Hematopoietic multipotent progenitor cell (in vitro differentiated cells): ENCODE results near the gene CCDC142. TPM values are rescaled to one million over a fixed set of nuclear protein-coding genes. Genes with fewer than 3 reads are reported as not detected.

ENCODE experiments used
- DNase-seq, 3 donors: peaks; one replicate each; pipeline ENCODE4 v3.0.0-alpha.2; 2011 to 2015; ENCODE audit warnings: low read depth in 2 of 3, low spot score in 2 of 3
- total RNA-seq: library from RNA; depleted of rRNA; stranded (reverse); fragments of >200 nt; gene quantifications from one replicate; pipeline ENCODE4 v1.2.3, GENCODE V29; 2012

Gene CCDC142
- total RNA-seq, 1 donor: 31.5 TPM

- DNase-seq: no peak
Observed at GRCh38 chr2:74514368-74515270, 31.8 kb upstream of the CCDC142 start, which contains the start of gene TLX2. Gene TLX2, plus strand, starts transcription at chr2:74514450. Its CDS starts 357 bp downstream, at chr2:74514807.

DNA sequence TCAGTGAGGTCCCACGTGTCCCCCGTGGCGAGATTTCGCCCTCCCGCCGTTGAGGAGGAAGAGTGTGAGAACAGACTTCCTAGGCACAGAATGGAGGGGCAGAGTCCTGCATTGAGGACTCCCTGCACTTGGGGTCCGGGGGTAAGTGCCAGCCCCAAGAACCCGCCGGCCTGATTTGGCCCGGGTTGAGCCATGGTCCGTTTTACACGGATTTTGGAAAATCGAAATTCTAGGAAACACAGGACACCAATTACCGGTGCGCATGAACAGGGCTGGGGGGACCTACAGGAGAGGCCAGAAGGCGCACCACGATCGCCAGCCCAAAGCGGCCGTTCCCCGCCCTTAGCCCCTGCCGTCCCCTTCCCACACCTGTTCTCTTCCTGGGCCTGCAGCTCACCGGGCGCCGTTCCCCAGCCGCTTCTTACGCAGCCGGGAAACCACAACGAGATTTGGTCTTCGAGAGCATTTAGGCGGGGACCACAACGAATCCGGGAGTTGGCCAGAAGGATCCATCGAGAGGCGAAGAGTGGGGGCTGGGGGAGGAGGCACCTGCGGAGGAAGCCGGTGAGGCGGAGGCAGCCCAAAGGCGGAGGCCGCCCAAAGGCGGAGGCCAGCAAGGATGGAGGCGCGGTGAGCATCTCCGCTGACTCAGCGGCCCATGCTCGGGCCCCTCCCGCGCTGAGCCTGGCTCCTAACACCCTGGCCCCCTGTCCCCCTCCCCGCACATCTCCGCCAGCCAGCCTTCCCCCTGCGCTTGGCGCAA lies 31.0 kb upstream of the CCDC142 start:
- no peak for DNase-seq

DNA sequence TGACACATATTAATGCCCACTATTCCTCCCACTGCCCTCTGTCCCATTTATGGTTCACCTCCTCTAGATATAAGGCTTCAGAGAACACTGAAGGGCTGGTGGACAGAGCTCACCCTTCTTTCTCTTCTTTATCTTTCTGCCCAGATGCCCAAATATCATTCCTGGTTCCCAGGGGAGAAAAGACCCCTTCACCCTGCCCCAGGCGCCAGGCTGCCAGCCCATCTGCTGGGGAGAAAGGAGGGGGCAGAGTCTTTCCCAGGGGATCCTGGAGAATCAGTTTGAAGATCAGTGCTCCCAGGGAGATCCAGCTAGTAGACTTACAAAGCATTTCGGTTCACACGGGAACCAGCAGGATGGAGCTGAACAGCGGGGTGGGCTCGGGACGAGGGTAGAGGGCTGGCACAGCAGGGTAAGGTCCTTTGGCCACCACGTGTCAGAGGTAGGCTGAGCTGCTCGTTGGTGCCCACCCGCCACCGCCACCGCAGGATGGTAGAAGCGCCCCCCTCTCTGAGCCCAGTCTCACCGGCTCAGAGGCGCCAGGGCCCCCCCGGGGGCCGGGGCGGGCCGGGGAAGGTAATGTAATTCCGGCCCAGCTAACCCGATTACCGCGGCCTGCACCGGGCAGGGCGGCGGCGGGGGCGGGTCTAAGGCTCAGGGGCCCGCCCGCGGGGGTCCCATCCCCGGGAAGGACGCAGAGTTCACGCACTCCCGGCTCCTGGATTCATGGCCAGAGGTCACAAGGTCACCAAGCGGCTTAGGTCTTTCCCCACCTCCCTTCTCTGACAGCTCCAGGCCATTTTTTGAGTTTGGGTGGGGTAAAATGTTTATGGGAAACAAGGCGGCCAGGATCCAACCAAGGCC lies 30.2 kb upstream of the CCDC142 start:
- DNase-seq: no peak

DNA sequence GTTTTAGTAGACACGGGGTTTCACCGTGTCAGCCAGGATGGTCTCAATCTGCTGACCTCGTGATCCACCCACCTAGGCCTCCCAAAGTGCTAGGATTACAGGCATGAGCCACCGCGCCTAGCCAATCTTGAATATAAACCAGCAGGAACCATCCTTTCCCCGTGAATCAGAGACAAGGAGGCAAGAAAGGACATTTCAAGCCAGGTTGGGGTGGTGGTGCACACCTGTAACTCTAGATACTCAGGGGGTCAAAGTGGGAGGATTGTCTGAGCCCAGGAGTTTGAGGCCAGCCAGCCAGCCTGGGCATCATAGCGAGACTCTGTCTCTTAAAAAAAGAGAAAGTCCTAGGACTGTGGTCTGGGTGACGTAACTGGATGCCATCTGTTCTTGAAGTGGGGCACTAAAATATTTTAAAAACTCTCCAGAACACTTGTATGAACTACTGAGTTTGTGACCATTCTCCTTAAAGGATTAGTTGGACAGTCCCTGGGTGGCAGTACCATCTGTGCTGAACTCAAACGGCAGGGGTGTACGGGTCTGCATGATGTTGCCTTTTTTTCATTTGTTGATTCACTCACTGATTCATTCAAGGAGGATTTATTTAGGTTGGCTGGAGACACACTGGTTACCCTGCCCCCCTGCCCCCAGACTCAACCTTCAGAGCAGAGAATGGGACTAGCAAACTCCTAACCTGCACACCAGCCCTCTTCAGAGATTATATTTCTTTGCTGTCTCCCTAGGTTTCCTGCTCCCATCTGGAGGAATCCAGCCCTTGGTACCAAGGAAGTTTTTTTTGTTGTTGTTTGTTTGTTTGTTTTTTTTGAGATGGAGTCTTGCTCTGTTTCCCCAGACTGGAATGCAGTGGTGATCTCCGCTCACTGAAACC lies 28.5 kb upstream of the CCDC142 start:
- DNase-seq: no peak

DNA sequence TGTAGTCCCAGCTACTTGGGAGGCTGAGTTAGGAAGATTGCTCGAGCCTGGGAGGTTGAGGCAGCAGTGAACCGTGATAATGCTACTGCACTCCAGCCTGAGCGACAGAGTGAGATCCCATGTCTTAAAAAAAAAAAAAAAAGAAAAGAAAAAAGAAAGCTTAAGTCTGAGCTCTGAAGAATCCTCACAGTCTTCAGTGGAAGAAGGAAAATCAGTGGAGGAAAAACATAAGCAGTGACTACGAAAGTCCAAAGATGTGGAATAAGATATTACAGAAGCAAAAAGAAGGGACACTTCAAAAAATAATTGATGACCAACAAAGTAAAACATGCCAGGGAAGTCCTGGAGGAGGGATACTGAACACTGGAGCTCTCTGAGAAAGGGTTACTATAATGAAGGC lies 27.5 kb upstream of the CCDC142 start:
- DNase-seq: no peak

- no peak for DNase-seq
Observed at GRCh38 chr2:74507926-74508520, 25.2 kb upstream of the CCDC142 start.

DNA sequence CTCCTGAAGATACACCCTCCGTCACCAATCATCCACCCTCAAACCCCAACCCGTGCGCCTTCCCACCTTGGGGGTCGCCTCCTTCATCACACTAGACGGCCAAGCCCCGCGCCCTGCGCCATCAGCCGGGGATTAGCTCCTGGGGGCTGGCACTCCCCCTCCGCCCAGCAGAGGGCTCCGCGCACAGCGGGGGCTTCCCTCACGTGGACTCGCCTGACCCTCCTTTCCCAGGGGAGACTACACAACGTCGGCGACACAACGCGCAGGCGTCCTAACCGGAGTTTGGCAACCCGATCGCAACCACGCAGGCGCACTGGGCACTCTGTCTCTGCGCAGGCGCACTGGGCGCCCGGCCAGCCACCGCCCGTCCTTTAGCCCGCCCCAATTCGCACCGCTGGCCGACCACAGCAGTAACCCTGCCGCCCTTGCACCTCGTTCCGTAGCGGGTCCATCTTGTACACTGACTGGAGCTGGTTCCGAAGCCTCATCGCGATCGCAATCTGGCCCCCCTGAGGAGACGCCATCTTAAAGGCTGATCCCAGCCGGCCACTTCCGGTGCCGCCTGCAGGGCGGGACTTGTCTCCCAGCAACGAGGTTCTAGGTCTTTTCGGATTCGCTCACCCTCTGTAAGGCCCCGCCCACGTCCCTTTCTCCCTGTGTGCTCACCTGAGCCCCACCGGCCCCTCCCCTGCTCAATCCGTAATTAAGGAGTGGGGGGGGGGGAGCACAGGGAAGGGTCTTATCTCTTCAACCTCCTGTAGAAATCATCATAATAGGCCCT lies 24.5 kb upstream of the CCDC142 start, which contains the start of gene PCGF1:
Gene PCGF1 (minus strand): TSS at position 551 of the 781 bp plus-strand sequence. CDS start 27 bp downstream, at position 524.
- peak; percentile 97 to 99 (median 98) for DNase-seq

DNA sequence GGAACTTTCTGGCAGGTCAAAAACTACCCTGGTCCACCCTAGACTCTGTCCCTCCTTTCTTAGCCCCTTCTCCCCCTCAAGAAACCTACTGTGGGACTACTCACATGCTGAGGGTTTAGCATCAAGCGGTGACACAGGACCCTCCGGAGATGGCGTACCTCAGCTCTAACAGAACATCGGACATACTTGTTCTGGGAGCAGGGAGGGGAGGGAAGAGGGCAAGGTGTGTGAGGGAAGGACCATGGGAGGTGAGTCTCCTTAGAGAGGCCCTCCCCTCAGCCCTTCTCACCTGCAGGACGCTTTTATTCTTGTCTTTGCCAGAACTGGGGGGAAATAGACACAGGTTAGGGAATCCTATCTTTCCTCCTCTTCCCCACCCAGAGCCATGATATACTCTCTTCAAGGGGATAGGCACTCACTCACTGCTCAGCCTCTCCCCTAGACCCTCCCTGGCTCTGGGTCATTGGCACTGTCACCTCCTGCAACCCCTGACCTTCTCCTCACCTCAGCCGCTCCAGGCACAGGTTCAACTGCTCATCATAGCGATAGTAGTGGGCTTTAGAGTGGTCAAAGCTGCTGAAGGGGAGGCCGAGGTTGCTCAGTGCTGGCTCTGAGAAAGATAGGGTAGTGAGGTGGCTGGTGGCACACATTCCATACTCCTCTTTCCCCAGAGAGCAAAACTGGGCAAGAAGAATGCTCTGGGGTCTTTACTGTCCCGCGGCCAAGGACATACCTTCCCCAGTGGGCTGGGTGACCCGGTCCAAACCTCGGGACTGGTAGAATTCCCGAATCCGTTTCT lies 22.8 kb upstream of the CCDC142 start:
- no peak for DNase-seq

DNA sequence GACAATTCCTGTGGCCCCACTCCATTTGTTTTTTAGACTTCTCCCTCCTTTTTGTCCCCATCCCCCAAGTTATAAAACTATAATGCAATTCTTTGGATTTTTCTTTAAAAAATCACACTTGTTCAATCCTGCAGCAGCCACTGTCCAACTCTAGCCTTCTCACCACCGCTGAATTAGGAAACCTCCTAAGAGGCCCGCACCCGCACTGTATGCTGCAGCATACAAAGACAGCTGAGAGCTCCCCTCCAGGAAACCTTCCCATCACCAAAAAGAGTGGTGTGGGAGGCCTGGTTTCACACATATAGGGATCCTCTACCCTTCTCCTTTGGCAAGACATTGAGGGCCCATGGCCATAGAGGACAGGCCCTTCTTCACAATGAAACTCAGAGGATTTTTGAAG lies 21.8 kb upstream of the CCDC142 start:
- no peak for DNase-seq

GRCh38 chr2:74503506-74504475 lies 21.0 kb upstream of the CCDC142 start:
- DNase-seq: no peak

GRCh38 chr2:74502720-74503505 lies 20.1 kb upstream of the CCDC142 start:
- peak in 2 of 3 donors; percentile 56 to 78 for DNase-seq

DNA sequence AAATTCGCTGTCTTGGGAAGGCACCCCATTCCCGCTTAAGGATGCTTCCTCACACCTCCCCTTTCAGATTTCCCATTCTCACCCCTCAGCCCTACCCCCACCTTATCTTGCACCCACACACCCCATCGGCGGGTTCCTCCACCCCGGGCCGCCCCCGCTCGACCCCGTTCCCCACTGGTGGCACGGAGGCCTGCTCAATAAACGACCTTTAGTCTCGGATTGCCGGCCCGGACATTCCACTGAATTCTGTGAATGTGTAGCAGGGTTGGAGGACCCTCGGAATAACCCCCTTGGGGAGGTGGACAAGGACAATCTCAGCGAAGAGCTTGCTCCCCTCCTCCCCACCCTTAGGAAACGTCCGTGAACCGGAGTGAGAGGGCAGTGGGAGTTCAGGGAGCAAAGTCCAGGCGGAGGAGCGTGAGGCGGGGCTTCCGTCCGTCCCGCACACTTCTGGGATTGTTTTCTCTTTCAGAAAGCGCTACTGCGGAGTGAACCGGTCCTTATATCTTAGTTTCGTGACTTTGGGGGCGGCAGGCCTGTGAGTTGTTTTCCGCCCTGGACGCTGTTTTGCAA lies 19.4 kb upstream of the CCDC142 start:
- no peak for DNase-seq

DNA sequence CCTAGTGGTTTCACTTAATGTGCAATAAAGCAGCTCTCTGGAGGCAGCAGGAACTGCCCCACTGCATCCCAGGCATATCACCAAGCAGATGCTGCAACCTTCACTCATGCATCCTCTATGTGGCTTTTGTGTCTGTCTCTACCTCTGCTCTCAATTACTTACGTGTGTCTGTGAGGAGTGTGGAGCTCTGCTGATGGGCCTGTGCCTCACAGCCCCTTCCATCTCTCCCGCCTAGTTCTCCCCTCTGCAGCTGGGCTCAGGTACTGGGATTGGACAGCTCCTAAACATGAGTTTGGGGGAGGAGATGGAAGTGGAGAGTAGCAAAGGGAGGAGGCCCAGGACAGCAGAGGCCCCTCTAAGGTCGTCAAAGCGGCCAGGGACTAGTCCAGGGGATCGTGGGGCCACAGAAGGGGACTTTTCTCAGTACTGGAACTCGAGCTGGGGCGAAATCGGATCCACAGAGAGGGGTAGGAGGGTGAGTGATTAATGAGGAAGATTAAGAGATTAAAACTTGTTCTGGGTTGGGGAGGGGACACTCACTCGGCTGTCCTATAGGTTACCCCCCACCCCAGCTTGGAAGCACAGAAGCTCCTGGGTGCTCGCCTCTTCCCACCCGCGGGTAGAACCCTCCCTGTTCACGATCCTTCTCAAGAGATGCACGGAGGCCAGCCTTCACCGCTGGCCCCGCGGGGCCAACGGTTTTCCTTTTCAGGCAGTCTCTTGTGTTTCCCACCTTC lies 18.7 kb upstream of the CCDC142 start:
- no peak for DNase-seq

GRCh38 chr2:74500578-74500946 lies 17.8 kb upstream of the CCDC142 start:
- DNase-seq: no peak
